GM21723 (cell line): ENCODE measurements around the gene FOLR2.
"Not testable (repeated sequence)": the region's sequence is repeated elsewhere in the genome, so short reads cannot be mapped to it uniquely, and the experiment has no call there.

Experiments used
- ATAC-seq: cut with Tn5 transposase; IDR thresholded peaks from one replicate; pipeline ENCODE4 v1.9.1; 2021; ENCODE audit warnings: mild to moderate bottlenecking, moderate library complexity; ENCODE audit not compliant: unreplicated experiment

The FOLR2 gene

GRCh38 chr11:72266960-72267359, 50.4 kb downstream of the FOLR2 start:
- not testable (repeated sequence) for ATAC-seq

DNA sequence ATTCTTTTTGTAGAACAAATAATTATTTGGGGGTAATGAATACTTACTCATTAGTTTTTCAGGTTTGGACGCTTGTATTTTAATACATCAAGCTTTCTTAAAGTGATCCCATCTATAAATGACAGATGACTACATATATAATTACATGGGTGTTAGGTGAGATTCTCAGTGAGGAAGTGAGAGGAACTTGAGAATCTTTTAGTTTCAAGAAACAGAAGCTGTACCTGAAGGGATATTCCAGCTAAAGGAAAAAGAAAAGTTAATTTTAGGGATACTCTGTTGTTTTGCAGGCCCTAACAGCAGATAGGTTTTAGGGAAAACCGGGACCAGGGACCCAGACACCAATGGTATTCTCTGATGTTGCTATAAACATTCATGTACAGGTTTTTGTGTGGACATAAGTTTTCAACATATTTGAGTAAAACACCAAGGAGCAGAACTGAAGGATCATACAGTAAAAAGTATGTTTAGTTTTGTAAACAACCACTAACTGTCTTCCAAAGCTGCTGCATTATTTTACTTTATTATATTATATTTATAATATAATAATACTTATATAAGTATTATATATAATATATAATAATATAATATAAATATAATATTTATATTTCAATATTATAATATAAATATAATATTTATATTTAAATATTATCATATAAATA, 51.5 kb downstream of the FOLR2 start:
- no peak for ATAC-seq
